GM12872 (cell line): ENCODE data around the gene DTX3.

Experiments used
- CTCF ChIP-seq: IDR thresholded peaks from 3 replicates; pipeline ENCODE4 v1.5.1; 2011; ENCODE audit warnings: low read depth, mild to moderate bottlenecking, low read length, moderate library complexity; ENCODE audit not compliant: insufficient read depth

DTX3 gene

GRCh38 chr12:57579011-57579410, 25.6 kb upstream of the DTX3 start:
- TF ChIP-seq CTCF: no peak

- TF ChIP-seq CTCF: no peak
These were observed 24.8 kb upstream of the DTX3 start for GRCh38 chr12:57579677-57580465.

- TF ChIP-seq CTCF: no peak
These were observed 24.2 kb upstream of the DTX3 start for GRCh38 chr12:57580466-57580795.

- no peak for TF ChIP-seq CTCF
These were observed 22.8 kb upstream of the DTX3 start for GRCh38 chr12:57581802-57582201.

- TF ChIP-seq CTCF: no peak
These were observed 22.2 kb upstream of the DTX3 start for GRCh38 chr12:57582440-57582839.

GRCh38 chr12:57583008-57583831, 21.4 kb upstream of the DTX3 start:
- TF ChIP-seq CTCF: peak; percentile 90

GRCh38 chr12:57584050-57584449, 20.6 kb upstream of the DTX3 start:
- no peak for TF ChIP-seq CTCF
